Measurements from ENCODE around the gene LRRC4B.

LRRC4B gene

GRCh38 chr19:50486823-50487515 is 81.3 kb downstream of the LRRC4B start (continued):
- TF ChIP-seq ZNF548 (tag by site-specific recombination; IDR thresholded peaks at IDR 0.05), result no peak
- TF ChIP-seq ZBTB48 (tag by site-specific recombination; IDR thresholded peaks at IDR 0.05), result no peak

- POLR2A ChIA-PET, result interaction anchor here (0.5 to 0.6 kb wide), 2 partner anchors 53 to 343 kb away, joined by 3 read pairs; no protein-coding TSS in a partner anchor
- TF ChIP-seq ZNF211 (tag by site-specific recombination; IDR thresholded peaks at IDR 0.05; ENCODE audit: low read depth) (no peak), ZNF426 (tag by site-specific recombination; IDR thresholded peaks at IDR 0.05) (no peak), ZNF174 (tag by site-specific recombination; IDR thresholded peaks at IDR 0.05) (no peak), ZSCAN23 (tag by site-specific recombination; IDR thresholded peaks at IDR 0.05) (no peak), ZFP69B (tag by site-specific recombination; IDR thresholded peaks at IDR 0.05) (no peak), ZNF37A (tag by site-specific recombination; IDR thresholded peaks at IDR 0.05) (no peak), KLF10 (tag by site-specific recombination; IDR thresholded peaks at IDR 0.05) (no peak), ZNF350 (tag by site-specific recombination; IDR thresholded peaks at IDR 0.05) (no peak)
- Histone ChIP-seq H3K9me3 (ENCODE audit: control insufficient read depth, insufficient read depth, low read depth, low read length) (no peaks in the 10 kb centered on the region), H3K36me3 (ENCODE audit: control insufficient read depth in 2 of 2, insufficient read depth in 1 of 2, low read length in 2 of 2) (peaks cover 11 to 59% of the 10 kb centered on the region in 2 experiments; a peak in 2 of 3 replicates), H3K4me1 (ENCODE audit: control insufficient read depth, insufficient read depth, low read length) (no peaks in the 10 kb centered on the region), H3K27ac (ENCODE audit: extremely low read depth, low read depth, low read length) (no peak overlapping the region), H3K4me3 (ENCODE audit: low read depth, low read length) (no peak overlapping the region)
- CTCF ChIA-PET, result interaction anchor here (1.2 kb wide), 1 partner anchor 70 kb away, joined by 3 read pairs; no protein-coding TSS in a partner anchor
These were observed 82.8 kb downstream of the LRRC4B start for GRCh38 chr19:50485284-50485955.

GRCh38 chr19:50482916-50483315 is 85.3 kb downstream of the LRRC4B start:
- no peak for TF ChIP-seq ZNF514 (tag by site-specific recombination; IDR thresholded peaks at IDR 0.05)
- POLR2A ChIA-PET, result interaction anchor here (0.9 kb wide), 1 partner anchor 99 kb away, joined by 3 read pairs; the partner anchor contains the start of gene POLD1

GRCh38 chr19:50482271-50482855 is 85.9 kb downstream of the LRRC4B start:
- Histone ChIP-seq H3K36me3 (ENCODE audit: control insufficient read depth in 2 of 2, insufficient read depth in 1 of 2, low read length in 2 of 2) (peaks cover 15 to 81% of the 10 kb centered on the region in 2 experiments; a peak in 2 of 3 replicates), H3K4me1 (ENCODE audit: control insufficient read depth, insufficient read depth, low read length) (peaks cover 4% of the 10 kb centered on the region; the same call in 1 of the 2 replicates), H3K27ac (ENCODE audit: extremely low read depth, low read depth, low read length) (no peak overlapping the region), H3K9me3 (ENCODE audit: control insufficient read depth, insufficient read depth, low read depth, low read length) (no peaks in the 10 kb centered on the region), H3K4me3 (ENCODE audit: low read depth, low read length) (no peak overlapping the region)
- ChIA-PET POLR2A (interaction anchor here (0.9 kb wide), 1 partner anchor 98 kb away, joined by 3 read pairs; the partner anchor contains the start of gene POLD1), CTCF (no interaction called here)
- TF ChIP-seq ZNF792 (tag by site-specific recombination; IDR thresholded peaks at IDR 0.05) (no peak), ZNF311 (tag by site-specific recombination; IDR thresholded peaks at IDR 0.05; ENCODE audit: borderline replicate concordance) (no peak), ZNF555 (tag by site-specific recombination; conservative IDR thresholded peaks at IDR 0.05) (no peak), ZNF645 (tag by site-specific recombination; IDR thresholded peaks at IDR 0.05) (no peak), ZNF670 (tag by site-specific recombination; IDR thresholded peaks at IDR 0.05; ENCODE audit: low read depth) (no peak), ZNF658 (tag by site-specific recombination; IDR thresholded peaks at IDR 0.05) (no peak), KLF8 (tag by site-specific recombination; IDR thresholded peaks at IDR 0.05) (no peak), ZSCAN23 (tag by site-specific recombination; IDR thresholded peaks at IDR 0.05) (no peak), ZBTB17 (tag by site-specific recombination; IDR thresholded peaks at IDR 0.05) (no peak), REST (tag by site-specific recombination; IDR thresholded peaks at IDR 0.05) (no peak)

More at GRCh38 chr19:50482916-50483315, 85.3 kb downstream of the LRRC4B start:
- no peaks in the 10 kb centered on the region for H3K4me1 ChIP-seq (ENCODE audit: control insufficient read depth, insufficient read depth, low read length)
- peaks cover 15 to 78% of the 10 kb centered on the region in 2 experiments; a peak in 2 of 3 replicates for H3K36me3 ChIP-seq (ENCODE audit: control insufficient read depth in 2 of 2, insufficient read depth in 1 of 2, low read length in 2 of 2)
- no peaks in the 10 kb centered on the region for H3K9me3 ChIP-seq (ENCODE audit: control insufficient read depth, insufficient read depth, low read depth, low read length)
- no peak overlapping the region for H3K27ac ChIP-seq (ENCODE audit: extremely low read depth, low read depth, low read length)
- CTCF ChIA-PET, result interaction anchor here (0.6 to 0.8 kb wide), 2 partner anchors 22 to 27 kb away, joined by 3 read pairs; no protein-coding TSS in a partner anchor
- H3K4me3 ChIP-seq (ENCODE audit: low read depth, low read length), result no peak overlapping the region
